Glomerular endothelial cell (primary cell): ENCODE measurements around the gene RNGTT. TPM values are rescaled to one million over a fixed set of nuclear protein-coding genes. Genes with fewer than 3 reads are reported as not detected.

Source experiments
- DNase-seq: peaks from one replicate; pipeline ENCODE4 v3.0.0-alpha.2; 2011; ENCODE audit warnings: low read depth, low spot score; ENCODE audit errors: extremely low read depth
- total RNA-seq: library from RNA; depleted of rRNA; stranded (reverse); fragments of >200 nt; gene quantifications from 2 replicates; pipeline ENCODE4 v1.2.3, GENCODE V29; 2015

The RNGTT gene
- total RNA-seq, 1 donor from 2014 or later = 10.3 TPM

DNA sequence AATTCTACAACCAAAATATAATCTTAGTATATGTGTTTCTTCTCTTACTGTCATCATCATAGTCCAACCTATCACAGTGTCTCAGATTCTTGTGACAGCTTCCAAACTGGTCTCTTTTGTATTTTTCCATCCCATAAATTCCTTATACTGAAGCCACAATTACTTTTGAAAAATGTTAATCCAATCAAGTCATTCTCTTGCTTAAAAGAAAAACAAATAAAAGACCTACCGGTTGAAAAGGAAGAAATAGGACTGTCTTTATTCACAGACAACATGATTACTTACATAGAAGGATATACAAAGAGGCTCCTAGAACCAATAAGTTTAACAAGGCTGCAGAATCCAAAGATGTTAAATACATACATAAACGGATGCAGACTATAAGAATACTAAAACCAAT, 339.9 kb downstream of the RNGTT start:
- DNase-seq = no peak

- no peak for DNase-seq
Measured at GRCh38 chr6:88619951-88620350, 343.5 kb downstream of the RNGTT start.

DNA sequence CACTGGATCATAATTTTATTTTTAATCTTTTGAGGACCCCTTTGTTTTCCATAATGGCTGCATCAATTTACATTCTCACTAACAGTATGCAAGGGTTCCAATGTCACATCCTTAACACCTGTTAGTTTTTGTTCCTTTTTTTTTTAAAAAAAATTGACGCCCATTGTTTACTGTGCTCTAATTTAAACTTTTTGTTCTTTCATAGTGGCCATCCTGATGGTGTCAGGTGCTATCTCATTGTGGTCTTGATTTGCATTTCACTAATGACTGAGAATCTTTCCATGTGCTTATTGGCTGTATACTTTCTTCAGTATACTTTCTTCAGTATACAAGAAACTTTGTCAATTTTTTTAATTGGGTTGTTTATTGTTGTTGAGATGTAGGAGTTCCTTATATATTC, 347.0 kb downstream of the RNGTT start:
- no peak for DNase-seq

DNA sequence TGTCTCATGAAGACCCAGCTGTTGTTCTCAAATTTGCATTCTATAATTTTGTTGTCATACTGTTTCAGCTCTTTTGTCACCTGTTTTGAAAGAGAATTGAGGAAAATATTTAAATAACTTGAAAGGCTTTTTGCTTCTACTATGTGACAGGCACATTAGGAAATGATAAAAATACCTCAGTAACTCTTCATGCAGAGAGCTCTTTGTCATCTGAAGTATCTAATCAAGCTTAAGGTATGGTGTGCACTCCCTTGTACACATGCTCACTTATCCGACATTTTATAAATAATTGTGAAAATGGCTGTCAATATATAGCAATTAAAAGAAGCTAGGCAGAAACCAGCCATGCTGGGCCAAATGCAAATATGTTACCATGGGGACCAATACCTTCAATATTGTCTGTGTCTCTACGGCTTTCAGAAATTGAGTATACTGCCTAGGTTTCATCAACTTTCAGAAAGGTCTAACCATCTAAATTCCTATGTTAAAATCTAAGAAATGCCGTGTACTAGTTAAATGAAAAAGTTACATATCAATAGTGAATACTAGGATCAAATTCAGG, 349.0 kb downstream of the RNGTT start:
- DNase-seq = no peak

DNA sequence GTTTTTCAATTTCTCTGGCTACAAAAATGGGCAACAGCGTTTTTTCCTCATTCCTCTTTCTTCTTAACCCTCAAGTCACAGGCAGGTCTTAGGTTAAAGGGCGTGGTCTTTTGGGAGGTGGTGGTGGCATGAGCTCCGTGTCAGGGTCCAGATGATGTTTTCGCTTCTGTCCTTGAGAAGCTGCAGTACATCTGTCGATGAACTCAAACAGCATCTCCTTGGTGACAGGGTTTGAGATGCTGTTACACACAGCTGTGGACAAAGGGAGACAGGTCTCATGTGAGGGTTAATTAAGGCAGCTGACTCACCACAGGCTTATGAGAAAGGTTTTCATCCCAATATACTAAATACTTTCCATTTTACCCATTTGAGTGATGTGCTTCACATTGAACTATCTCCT, 350.8 kb downstream of the RNGTT start:
- no peak for DNase-seq

DNA sequence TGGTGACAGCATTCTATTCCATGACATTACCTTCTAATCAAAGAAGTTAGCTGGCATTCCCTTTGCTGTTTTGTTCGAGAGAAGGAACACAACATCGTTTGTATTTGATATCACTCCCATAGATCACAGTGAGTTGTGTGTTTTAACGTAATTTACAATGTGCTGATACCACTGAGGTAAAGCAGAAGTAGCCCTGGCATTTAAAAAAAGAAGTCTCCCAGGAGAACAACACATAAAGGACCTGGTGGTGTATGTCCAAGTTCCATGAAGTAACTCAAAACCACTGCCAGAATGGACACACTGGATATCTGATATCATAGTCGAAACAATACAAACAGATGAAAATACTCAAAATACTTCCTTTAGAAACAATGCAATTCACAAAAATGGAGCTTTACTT, 351.7 kb downstream of the RNGTT start:
- DNase-seq = no peak

DNA sequence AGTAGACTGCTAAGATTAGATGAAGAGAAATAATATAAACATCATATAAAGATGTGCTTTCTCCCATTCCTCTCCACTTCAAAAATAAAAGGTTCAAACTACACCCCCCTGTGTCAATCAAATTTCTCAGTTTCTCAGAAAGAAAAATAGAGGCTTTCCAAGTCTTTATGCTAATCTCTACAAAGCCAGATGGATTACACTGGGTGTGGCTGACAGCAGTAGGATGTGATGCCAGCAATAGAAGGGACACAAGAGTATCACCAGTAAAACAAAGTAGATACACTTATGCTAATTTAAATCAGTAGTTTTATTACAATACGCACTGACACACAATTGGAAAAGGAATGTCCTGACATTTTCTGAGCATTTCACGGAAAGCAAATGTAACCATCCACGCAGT, 353.4 kb downstream of the RNGTT start:
- no peak for DNase-seq

DNA sequence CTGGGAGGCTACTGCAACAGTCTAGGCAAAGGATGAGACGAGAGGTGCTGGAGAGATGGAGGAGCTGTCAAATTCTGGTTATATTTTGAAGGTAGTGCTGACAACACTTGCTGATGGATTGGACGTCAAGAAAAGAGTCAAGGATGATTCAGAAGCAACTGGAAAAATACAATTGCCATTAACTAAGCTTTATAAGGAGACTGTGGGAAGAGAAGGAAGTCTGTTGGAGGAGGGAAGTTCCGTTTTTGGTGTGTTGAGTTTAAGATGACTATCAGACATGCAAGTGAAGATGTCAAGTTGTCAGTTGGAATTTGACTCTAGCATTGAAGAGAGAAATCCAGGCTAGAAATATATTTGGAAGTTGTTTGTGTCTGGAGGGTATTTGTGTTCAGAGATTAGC, 358.1 kb downstream of the RNGTT start:
- no peak for DNase-seq

GRCh38 chr6:88599571-88599970, 363.8 kb downstream of the RNGTT start:
- DNase-seq = no peak

- DNase-seq = no peak
Measured at GRCh38 chr6:88596801-88597200, 366.6 kb downstream of the RNGTT start.

DNA sequence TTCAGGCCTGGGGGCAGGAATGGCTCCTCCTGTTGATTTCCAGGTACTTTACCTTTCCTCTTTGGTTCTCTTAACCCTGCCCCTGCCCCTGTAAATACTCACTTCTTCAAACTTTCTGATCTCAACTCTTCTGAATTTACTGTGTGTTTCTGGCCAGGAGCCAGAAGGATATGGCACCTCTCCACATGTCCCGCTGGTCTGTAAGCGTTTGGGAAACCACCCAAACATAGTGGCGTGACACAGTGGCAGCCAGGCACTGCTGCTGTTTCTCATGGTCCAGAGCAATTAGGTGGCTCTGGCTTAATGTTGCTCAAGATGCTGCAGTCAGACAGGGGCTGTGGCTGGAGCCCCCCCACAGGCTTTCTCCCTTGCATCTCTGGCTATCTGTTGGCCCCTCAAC, 374.5 kb downstream of the RNGTT start:
- DNase-seq = no peak

DNA sequence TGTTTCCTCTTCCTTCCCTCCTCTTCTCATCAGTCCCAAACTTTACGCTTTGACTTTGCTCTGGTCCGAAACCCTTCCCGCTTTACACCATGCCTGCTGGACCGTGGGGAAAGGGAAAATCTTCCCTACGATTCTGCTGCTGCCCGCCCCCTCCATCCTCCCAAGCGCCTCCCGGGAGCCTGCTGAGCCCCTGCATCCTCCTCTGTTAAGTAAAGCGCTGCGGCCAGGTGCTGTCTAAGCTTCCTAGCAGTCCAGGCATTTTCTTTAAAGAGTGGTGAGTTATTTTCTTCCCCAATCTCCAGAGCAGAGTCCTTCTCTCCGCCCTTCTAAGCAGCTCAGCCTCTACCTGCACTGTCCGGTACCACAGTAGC, 376.3 kb downstream of the RNGTT start:
- no peak for DNase-seq

DNA sequence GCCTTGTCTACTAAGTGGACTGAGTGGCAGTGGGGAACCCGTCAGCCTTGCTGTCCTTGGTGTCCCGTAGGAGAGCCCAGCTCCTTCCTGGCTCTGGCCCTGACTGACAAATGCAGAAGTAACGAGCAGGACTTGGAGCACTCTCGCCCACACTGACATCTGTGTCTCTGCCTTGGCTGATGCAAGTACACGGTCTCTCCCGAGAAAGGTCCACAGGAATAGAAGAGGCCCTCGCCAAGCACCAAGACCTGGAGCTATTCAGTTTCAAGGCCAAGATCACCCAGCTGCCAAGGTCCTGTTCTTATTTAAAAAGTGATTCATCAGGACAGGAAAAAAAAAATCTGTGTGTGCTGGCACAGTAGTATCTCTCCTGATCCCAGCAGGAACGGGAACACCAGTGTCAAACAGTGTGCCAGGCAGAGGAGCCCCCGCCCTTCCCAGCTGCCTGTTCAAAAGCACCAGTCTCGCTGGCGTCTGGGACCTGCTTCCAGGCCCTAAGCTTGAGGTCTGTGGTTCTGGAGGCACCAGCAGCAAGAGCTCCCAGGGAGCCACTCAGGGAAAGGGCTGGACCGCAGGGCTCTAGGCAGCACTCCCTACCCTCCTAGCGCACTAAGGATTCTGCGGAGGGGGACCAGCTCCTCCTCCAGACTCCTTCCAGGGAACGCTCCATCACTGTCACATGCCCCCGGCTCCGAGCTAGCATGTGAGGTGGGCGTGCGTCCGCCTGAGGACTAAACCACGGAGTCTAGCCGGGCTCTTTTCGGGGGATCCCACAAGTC, 376.9 kb downstream of the RNGTT start:
- no peak for DNase-seq

DNA sequence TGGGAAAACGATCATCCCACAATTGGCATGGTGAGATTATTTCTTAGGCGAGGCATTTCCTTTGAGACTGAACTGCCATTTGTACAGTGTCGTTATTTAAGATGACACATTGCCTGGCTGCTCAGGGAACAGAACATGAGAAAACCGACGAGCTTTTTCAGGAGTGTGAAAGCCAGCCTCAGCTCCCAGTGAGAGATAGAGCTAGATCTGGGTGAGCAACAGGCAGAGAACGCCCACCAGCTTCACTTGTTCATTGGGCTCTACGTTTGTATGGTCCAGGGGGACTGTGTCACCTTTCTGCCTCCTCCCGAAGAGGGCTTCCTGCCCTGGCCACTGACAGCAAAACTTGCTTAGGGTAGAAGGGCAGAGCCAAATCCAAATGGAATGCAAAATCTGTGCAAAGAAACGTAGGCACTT, 378.1 kb downstream of the RNGTT start:
- DNase-seq = no peak

GRCh38 chr6:88584581-88585275, 378.7 kb downstream of the RNGTT start:
- no peak for DNase-seq

GRCh38 chr6:88577461-88577860, 386.0 kb downstream of the RNGTT start:
- DNase-seq = no peak

GRCh38 chr6:88575536-88575935, 387.9 kb downstream of the RNGTT start:
- no peak for DNase-seq

DNA sequence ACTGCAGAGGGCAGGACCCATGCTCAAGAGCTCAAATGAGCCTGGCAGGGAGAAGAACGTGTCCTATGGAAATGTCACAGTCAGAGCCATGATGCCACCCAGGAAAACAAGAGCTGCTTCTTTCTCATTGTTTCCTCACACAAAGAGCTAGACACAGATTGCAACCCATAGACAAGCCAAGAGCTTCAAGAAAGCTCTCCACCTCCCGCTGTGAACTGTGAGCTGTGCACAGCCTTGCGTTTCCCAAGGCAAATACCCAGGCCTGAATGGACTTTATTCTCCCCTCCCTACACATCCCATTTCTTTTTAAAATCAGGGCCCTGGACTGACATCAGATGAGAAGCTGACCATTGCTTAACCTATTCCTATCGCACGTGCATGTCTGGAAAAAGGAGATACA, 388.8 kb downstream of the RNGTT start:
- no peak for DNase-seq

- no peak for DNase-seq
Measured at GRCh38 chr6:88574031-88574430, 389.4 kb downstream of the RNGTT start.

GRCh38 chr6:88573561-88573960, 389.9 kb downstream of the RNGTT start:
- DNase-seq = no peak

DNA sequence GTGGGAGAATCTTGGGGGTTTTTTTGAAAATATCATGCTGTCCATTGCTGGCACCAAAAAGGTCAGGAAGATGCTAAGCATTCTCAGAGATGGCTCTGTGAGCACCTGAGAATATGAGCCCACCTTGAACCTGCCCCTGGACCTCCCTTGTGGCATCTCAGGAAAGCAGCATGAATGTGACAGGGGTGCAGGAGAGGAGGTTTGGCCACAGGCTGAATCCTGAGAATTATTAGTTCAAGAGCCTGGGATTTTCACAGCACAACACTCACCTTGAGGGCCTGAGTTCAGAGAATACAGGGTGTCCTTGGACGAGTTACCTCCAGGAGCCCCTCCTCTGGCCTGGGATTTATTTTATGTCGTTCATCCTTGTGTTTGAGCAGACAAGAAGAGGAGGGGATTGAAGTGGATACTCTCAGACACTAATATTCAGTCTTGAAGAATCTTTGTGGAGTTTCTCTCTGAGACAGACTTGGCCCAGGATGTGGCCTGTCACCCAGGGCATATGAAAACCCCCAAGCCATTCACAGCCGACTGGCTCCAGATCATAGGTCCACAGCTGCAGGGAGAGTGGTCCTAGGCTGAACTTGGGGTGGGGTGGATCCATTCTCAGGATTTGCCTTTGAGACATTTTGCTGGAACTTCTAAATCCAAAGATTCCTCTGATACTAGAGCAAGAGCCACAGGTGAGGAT, 390.8 kb downstream of the RNGTT start:
- no peak for DNase-seq

DNA sequence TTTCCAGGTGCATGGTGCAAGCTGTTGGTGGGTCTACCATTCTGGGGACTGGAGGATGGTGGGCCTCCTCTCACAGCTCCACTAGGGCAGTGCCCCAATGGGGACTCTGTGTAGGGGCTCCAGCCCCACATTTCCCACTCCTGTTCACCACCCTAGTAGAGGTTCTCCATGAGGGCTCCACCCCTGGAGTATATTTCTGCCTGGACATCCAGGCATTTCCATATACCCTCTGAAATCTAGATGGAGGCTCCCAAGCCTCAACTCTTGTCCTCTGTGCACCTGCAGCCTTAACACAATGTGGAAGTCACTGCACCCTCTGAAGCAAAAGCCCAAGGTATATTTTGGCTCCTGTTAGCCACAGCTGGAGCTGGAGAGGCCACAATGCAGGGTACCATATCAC, 393.5 kb downstream of the RNGTT start:
- no peak for DNase-seq
